ENCODE measurements around the gene EIF1AX. TPM values are rescaled to one million over a fixed set of nuclear protein-coding genes. Genes with fewer than 3 reads are reported as not detected.

The EIF1AX gene
- polyA plus RNA-seq, 3 donors = 18.4 to 62.7 (median 58.5) TPM

DNA sequence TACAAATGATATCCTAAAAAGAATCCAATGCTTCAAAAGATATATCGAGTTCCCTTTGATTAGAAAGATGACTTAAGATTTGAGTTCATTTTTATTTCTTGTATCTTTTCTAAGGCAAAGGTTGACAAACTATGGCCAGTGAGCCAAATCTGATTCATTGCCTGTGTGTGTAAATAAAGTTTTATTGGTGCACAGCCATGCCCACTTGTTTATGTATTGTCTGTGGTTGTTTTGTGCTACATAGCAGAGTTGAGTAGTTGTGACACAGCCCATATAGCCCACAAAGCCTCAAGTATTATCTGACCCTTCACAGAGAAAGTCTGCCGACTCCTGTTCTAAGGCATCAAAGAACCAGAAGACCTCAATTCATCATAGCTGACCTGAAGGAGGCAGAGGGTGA lies 32.2 kb upstream of the EIF1AX start:
- Histone ChIP-seq H3K4me2 (replicated peaks; ENCODE audit: extremely low read depth, low read length, poor library complexity, severe bottlenecking) (no peak overlapping the region), H3K79me2 (ENCODE audit: insufficient read depth, low read length) (no peaks in the 10 kb centered on the region), H3K9ac (ENCODE audit: insufficient read depth, low read length, poor library complexity, severe bottlenecking) (no peak overlapping the region), H3K36me3 (replicated peaks in 1 of 2; ENCODE audit: control insufficient read depth in 1 of 2, insufficient read depth in 2 of 2, low read length in 2 of 2) (peaks cover 63 to 94% of the 10 kb centered on the region in 2 donors), H3K9me3 (replicated peaks in 1 of 2; ENCODE audit: control insufficient read depth in 1 of 2, insufficient read depth in 1 of 2, low read length in 2 of 2) (no peaks in the 10 kb centered on the region), H3K27me3 (ENCODE audit: control insufficient read depth in 2 of 2, insufficient read depth in 2 of 2, low read length in 2 of 2) (peaks cover 0 to 20% of the 10 kb centered on the region in 2 donors), H4K20me1 (ENCODE audit: insufficient read depth, low read length) (peaks cover 5% of the 10 kb centered on the region), H3K4me1 (ENCODE audit: control insufficient read depth in 1 of 2, insufficient read depth in 2 of 2, low read length in 2 of 2) (no peaks in the 10 kb centered on the region), H3K27ac (ENCODE audit: low read depth in 1 of 2, low read length in 2 of 2) (no peak overlapping the region), H3K4me3 (replicated peaks in 1 of 3; ENCODE audit: low read depth in 2 of 3, low read length in 3 of 3) (no peak overlapping the region), H2AFZ (ENCODE audit: insufficient read depth, low read depth, low read length, poor library complexity, severe bottlenecking) (no peak overlapping the region)
- Mint-ChIP-seq H3K9me3 (no peaks in the 10 kb centered on the region), H3K36me3 (peaks cover 33 to 39% of the 10 kb centered on the region in 2 donors), H3K4me1 (no peaks in the 10 kb centered on the region), H3K27ac (peak overlapping the region in 1 of 7 donors; percentile 24), H3K4me3 (no peak overlapping the region), H3K27me3 (ENCODE audit: low read depth in 3 of 3) (peaks cover 0 to 16% (median 0%) of the 10 kb centered on the region in 3 donors)
- no peak for DNase-seq
- TF ChIP-seq, protein P1, sequence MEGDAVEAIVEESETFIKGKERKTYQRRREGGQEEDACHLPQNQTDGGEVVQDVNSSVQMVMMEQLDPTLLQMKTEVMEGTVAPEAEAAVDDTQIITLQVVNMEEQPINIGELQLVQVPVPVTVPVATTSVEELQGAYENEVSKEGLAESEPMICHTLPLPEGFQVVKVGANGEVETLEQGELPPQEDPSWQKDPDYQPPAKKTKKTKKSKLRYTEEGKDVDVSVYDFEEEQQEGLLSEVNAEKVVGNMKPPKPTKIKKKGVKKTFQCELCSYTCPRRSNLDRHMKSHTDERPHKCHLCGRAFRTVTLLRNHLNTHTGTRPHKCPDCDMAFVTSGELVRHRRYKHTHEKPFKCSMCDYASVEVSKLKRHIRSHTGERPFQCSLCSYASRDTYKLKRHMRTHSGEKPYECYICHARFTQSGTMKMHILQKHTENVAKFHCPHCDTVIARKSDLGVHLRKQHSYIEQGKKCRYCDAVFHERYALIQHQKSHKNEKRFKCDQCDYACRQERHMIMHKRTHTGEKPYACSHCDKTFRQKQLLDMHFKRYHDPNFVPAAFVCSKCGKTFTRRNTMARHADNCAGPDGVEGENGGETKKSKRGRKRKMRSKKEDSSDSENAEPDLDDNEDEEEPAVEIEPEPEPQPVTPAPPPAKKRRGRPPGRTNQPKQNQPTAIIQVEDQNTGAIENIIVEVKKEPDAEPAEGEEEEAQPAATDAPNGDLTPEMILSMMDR (IDR thresholded peaks at IDR 0.05) = no peak
- intact Hi-C loops (cut with micrococcal nuclease) = no loop called here
- WGBS (ENCODE audit: insufficient coverage) = no CpG with 5 or more reads among the region's 2 CpGs

DNA sequence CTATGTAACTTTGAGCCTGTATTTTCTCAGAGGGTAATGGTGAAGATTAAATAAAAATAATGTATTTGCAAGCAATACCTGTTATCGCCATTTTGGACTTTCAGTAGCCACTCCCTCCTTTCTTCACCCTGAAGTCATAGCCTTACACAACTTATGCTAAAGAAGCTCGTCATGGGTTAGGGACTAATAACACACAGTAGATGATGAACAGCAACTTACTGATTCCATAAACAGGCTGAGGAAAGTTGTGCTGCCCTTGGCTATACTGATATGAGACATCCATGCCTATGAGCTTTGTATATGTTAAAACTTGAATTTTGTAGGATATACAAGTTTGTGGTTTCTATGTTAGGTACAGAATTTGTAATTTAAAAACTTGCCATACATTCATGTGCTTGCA lies 31.7 kb upstream of the EIF1AX start:
- intact Hi-C loops (cut with micrococcal nuclease) = no loop called here
- H3K4me2 ChIP-seq (replicated peaks; ENCODE audit: extremely low read depth, low read length, poor library complexity, severe bottlenecking) = no peak overlapping the region
- TF ChIP-seq, protein P1 (IDR thresholded peaks at IDR 0.05) = no peak
- Mint-ChIP-seq H3K36me3 (peaks cover 34 to 45% of the 10 kb centered on the region in 2 donors), H3K9me3 (no peaks in the 10 kb centered on the region), H3K4me1 (no peaks in the 10 kb centered on the region), H3K27me3 (ENCODE audit: low read depth in 3 of 3) (peaks cover 0 to 16% (median 0%) of the 10 kb centered on the region in 3 donors), H3K4me3 (no peak overlapping the region), H3K27ac (no peak overlapping the region)
- no peak overlapping the region for H3K9ac ChIP-seq (ENCODE audit: insufficient read depth, low read length, poor library complexity, severe bottlenecking)
- WGBS (ENCODE audit: insufficient coverage) = no CpG with 5 or more reads among the region's 2 CpGs
- H3K9me3 ChIP-seq (replicated peaks in 1 of 2; ENCODE audit: control insufficient read depth in 1 of 2, insufficient read depth in 1 of 2, low read length in 2 of 2) = no peaks in the 10 kb centered on the region
- no peaks in the 10 kb centered on the region for H3K4me1 ChIP-seq (ENCODE audit: control insufficient read depth in 1 of 2, insufficient read depth in 2 of 2, low read length in 2 of 2)
- no peak overlapping the region for H3K4me3 ChIP-seq (replicated peaks in 1 of 3; ENCODE audit: low read depth in 2 of 3, low read length in 3 of 3)
- H3K36me3 ChIP-seq (replicated peaks in 1 of 2; ENCODE audit: control insufficient read depth in 1 of 2, insufficient read depth in 2 of 2, low read length in 2 of 2) = peaks cover 69 to 97% of the 10 kb centered on the region in 2 donors
- H4K20me1 ChIP-seq (ENCODE audit: insufficient read depth, low read length) = peaks cover 5% of the 10 kb centered on the region
- H3K27ac ChIP-seq (ENCODE audit: low read depth in 1 of 2, low read length in 2 of 2) = no peak overlapping the region
- no peak for DNase-seq
- no peak overlapping the region for H2AFZ ChIP-seq (ENCODE audit: insufficient read depth, low read depth, low read length, poor library complexity, severe bottlenecking)
- H3K79me2 ChIP-seq (ENCODE audit: insufficient read depth, low read length) = no peaks in the 10 kb centered on the region
- H3K27me3 ChIP-seq (ENCODE audit: control insufficient read depth in 2 of 2, insufficient read depth in 2 of 2, low read length in 2 of 2) = peaks cover 0 to 20% of the 10 kb centered on the region in 2 donors
